IMR-90 (cell line): Measurements from ENCODE around the gene SMIM10L1. TPM values are rescaled to one million over a fixed set of nuclear protein-coding genes. Genes with fewer than 3 reads are reported as not detected.

Source experiments
- ATAC-seq: fragments of 200-7000 bp; cut with Tn5 transposase; 2 replicates; pipeline ENCODE4 v1.9.1; 2020; ENCODE audit warnings: low read depth, mild to moderate bottlenecking, moderate library complexity
- BruUV-seq: library from RNA; stranded (reverse); fragments of 400-500 nt; replicated peaks from 2 replicates; lab custom pipeline; 2021; lab: Mats Ljungman, UMichigan
- CTCF ChIA-PET: fragments of 300-600 bp; formaldehyde crosslinking; extraction: SDS; loops from one replicate; lab custom pipeline; 2021; ENCODE audit warnings: antibody characterized with exemption; lab: Yijun Ruan, JAX
- POLR2A ChIA-PET: fragments of 300-600 bp; sonication (Branson Sonifier 250); formaldehyde crosslinking; loops from one replicate; lab custom pipeline; 2022; ENCODE audit warnings: antibody characterized with exemption; ENCODE audit not compliant: unreplicated experiment; lab: Charles Lee
- DNase-seq: peaks from one replicate; pipeline ENCODE4 v3.0.0; 2013
- H2AFZ ChIP-seq: replicated peaks from 2 replicates; pipeline ENCODE3; 2013; ENCODE audit warnings: low read length, mild to moderate bottlenecking; ENCODE audit not compliant: poor library complexity
- H2AK5ac ChIP-seq: 2 replicates; pipeline ENCODE4 v1.6.1; 2013; ENCODE audit warnings: low read depth, low read length, inconsistent platforms
- H2AK9ac ChIP-seq: replicated peaks from 2 replicates; pipeline ENCODE3; 2013; ENCODE audit warnings: mild to moderate bottlenecking, low read depth, low read length, moderate library complexity; ENCODE audit not compliant: poor library complexity
- H2BK120ac ChIP-seq: 2 replicates; pipeline ENCODE4 v1.6.1; 2013; ENCODE audit warnings: low read depth, low read length, inconsistent platforms
- H2BK15ac ChIP-seq: 3 replicates; pipeline ENCODE4 v1.6.1; 2013; ENCODE audit warnings: low read depth, low read length, inconsistent platforms
- H2BK20ac ChIP-seq: 2 replicates; pipeline ENCODE4 v1.6.1; 2013; ENCODE audit warnings: low read depth, mild to moderate bottlenecking, inconsistent platforms, low read length, moderate library complexity
- H2BK5ac ChIP-seq: 2 replicates; pipeline ENCODE4 v1.6.1; 2013; ENCODE audit warnings: mild to moderate bottlenecking, low read depth, low read length, inconsistent platforms; ENCODE audit not compliant: poor library complexity, severe bottlenecking
- H3K14ac ChIP-seq: replicated peaks from 2 replicates; pipeline ENCODE4 v1.6.1; 2013; ENCODE audit warnings: low read depth, low read length, inconsistent platforms
- H3K18ac ChIP-seq: 2 replicates; pipeline ENCODE4 v1.6.1; 2013; ENCODE audit warnings: low read depth, low read length, control low read depth
- H3K23ac ChIP-seq: 2 replicates; pipeline ENCODE4 v1.6.1; 2013; ENCODE audit warnings: low read depth, low read length, inconsistent platforms
- H3K27ac ChIP-seq: 2 replicates; pipeline ENCODE4 v1.5.1; 2013; ENCODE audit warnings: mild to moderate bottlenecking, control low read depth, low read length; ENCODE audit not compliant: insufficient read depth
- H3K27me3 ChIP-seq: 2 replicates; pipeline ENCODE4 v1.6.1; 2013; ENCODE audit warnings: low read length; ENCODE audit not compliant: control insufficient read depth, insufficient read depth
- H3K36me3 ChIP-seq: 2 replicates; pipeline ENCODE4 v1.6.1; 2013; ENCODE audit warnings: low read length, mixed read lengths; ENCODE audit not compliant: control insufficient read depth, insufficient read depth
- H3K4ac ChIP-seq: 2 replicates; pipeline ENCODE4 v1.6.1; 2013; ENCODE audit warnings: low read depth, low read length, inconsistent platforms
- H3K4me1 ChIP-seq: 2 replicates; pipeline ENCODE4 v1.6.1; 2013; ENCODE audit warnings: low read length, mixed read lengths; ENCODE audit not compliant: control insufficient read depth, insufficient read depth
- H3K4me2 ChIP-seq: 2 replicates; pipeline ENCODE4 v1.6.1; 2013; ENCODE audit warnings: low read depth, mild to moderate bottlenecking, control low read depth, low read length, moderate library complexity
- H3K4me3 ChIP-seq: 2 replicates; pipeline ENCODE4 v1.5.1; 2013; ENCODE audit warnings: low read depth, mild to moderate bottlenecking, control low read depth, low read length, moderate library complexity; ENCODE audit not compliant: insufficient read depth
- H3K56ac ChIP-seq: 2 replicates; pipeline ENCODE4 v1.6.1; 2013; ENCODE audit warnings: low read length, inconsistent platforms; ENCODE audit not compliant: insufficient read depth; ENCODE audit errors: extremely low read depth
- H3K79me1 ChIP-seq, 2 experiments: 2 replicates each; pipeline ENCODE4 v1.6.1; 2013; ENCODE audit warnings: low read length in 2 of 2, inconsistent platforms in 1 of 2, low read depth in 1 of 2
- H3K9ac ChIP-seq: 2 replicates; pipeline ENCODE4 v1.6.1; 2013; ENCODE audit warnings: low read depth, low read length, control low read depth
- H3K9me1 ChIP-seq: 2 replicates; pipeline ENCODE4 v1.6.1; 2013; ENCODE audit warnings: low read length, inconsistent platforms; ENCODE audit not compliant: insufficient read depth
- H3K9me3 ChIP-seq: 2 replicates; pipeline ENCODE4 v1.6.1; 2013; ENCODE audit warnings: low read length; ENCODE audit not compliant: control insufficient read depth, insufficient read depth
- H4K20me1 ChIP-seq: 2 replicates; pipeline ENCODE4 v1.6.1; 2013; ENCODE audit warnings: low read length, inconsistent platforms; ENCODE audit not compliant: insufficient read depth
- H4K5ac ChIP-seq: 2 replicates; pipeline ENCODE4 v1.6.1; 2013; ENCODE audit warnings: mild to moderate bottlenecking, low read depth, low read length, control low read depth
- H4K8ac ChIP-seq, 2 experiments: 2 replicates each; pipeline ENCODE4 v1.6.1; 2013; ENCODE audit warnings: low read depth in 2 of 2, low read length in 2 of 2, control low read depth in 1 of 2, inconsistent platforms in 1 of 2
- H4K91ac ChIP-seq: 2 replicates; pipeline ENCODE4 v1.6.1; 2013; ENCODE audit warnings: low read depth, low read length, inconsistent platforms; ENCODE audit not compliant: insufficient read depth
- BHLHE40 ChIP-seq: fragments of 150-350 bp; IDR thresholded peaks from 2 replicates; pipeline ENCODE4 v1.6.1; 2016; ENCODE audit warnings: mild to moderate bottlenecking, low read depth, low read length
- CEBPB ChIP-seq: IDR thresholded peaks from 2 replicates; pipeline ENCODE4 v1.6.1; 2012; ENCODE audit warnings: low read depth, low read length, improper control_type of control experiment
- CTCF ChIP-seq: conservative IDR thresholded peaks from 2 replicates; pipeline ENCODE4 v1.5.1; 2012; ENCODE audit warnings: mild to moderate bottlenecking, low read depth, low read length, improper control_type of control experiment
- FOS ChIP-seq: fragments of 150-350 bp; IDR thresholded peaks from 2 replicates; pipeline ENCODE4 v1.6.1; 2016; ENCODE audit warnings: low read depth, low read length
- MAZ ChIP-seq: IDR thresholded peaks from 2 replicates; pipeline ENCODE4 v1.6.1; 2012; ENCODE audit warnings: low read depth, mild to moderate bottlenecking, low read length, improper control_type of control experiment, moderate library complexity, borderline replicate concordance
- MXI1 ChIP-seq: IDR thresholded peaks from 2 replicates; pipeline ENCODE4 v1.6.1; 2012; ENCODE audit warnings: low read depth, mild to moderate bottlenecking, low read length, moderate library complexity, borderline replicate concordance
- NFE2L2 ChIP-seq: fragments of 150-350 bp; IDR thresholded peaks from 2 replicates; pipeline ENCODE4 v1.6.1; 2016; ENCODE audit warnings: low read depth, mild to moderate bottlenecking, low read length
- POLR2A ChIP-seq: IDR thresholded peaks from 2 replicates; pipeline ENCODE4 v1.6.1; 2012; ENCODE audit warnings: mild to moderate bottlenecking, low read depth, low read length
- RAD21 ChIP-seq: IDR thresholded peaks from 2 replicates; pipeline ENCODE4 v1.6.1; 2012; ENCODE audit warnings: low read length, improper control_type of control experiment
- RCOR1 ChIP-seq: IDR thresholded peaks from 2 replicates; pipeline ENCODE4 v1.6.1; 2012; ENCODE audit warnings: mild to moderate bottlenecking, low read length, improper control_type of control experiment; ENCODE audit not compliant: insufficient replicate concordance
- RFX5 ChIP-seq: IDR thresholded peaks from 2 replicates; pipeline ENCODE4 v1.8.0; 2012; ENCODE audit warnings: low read depth, mild to moderate bottlenecking, low read length, moderate library complexity
- SMC3 ChIP-seq: fragments of 150-350 bp; IDR thresholded peaks from 2 replicates; pipeline ENCODE4 v1.6.1; 2016; ENCODE audit warnings: low read depth, mild to moderate bottlenecking, antibody characterized with exemption, low read length, moderate library complexity
- USF2 ChIP-seq: fragments of 150-350 bp; IDR thresholded peaks from 2 replicates; pipeline ENCODE4 v1.6.1; 2017; ENCODE audit warnings: mild to moderate bottlenecking, antibody characterized with exemption, low read length, low read depth
- WGBS, 2 experiments: methylation state at CpG; one replicate each; pipeline versions ENCODE4 v1.1.5 to v1.1.7; 2013; ENCODE audit warnings: missing lambda C conversion rate in 2 of 2; ENCODE audit not compliant: insufficient read length in 1 of 2; ENCODE audit errors: extremely low coverage in 2 of 2; 5-methylcytosine and 5-hydroxymethylcytosine counted together
- dilution Hi-C: fragments of 300-500 bp; cut with HindIII; formaldehyde crosslinking; loops from one replicate; pipeline ENCODE4 v1.14.3; 2018; ENCODE audit warnings: low sequenced_read_pairs; ENCODE audit not compliant: unreplicated experiment
- in situ Hi-C: fragments of 300-500 bp; cut with MboI; formaldehyde crosslinking; loops from 3 replicates; pipeline ENCODE4 v1.14.3; 2019; ENCODE audit warnings: low sequenced_read_pairs, inconsistent platforms, mixed read lengths
- intact Hi-C: fragments of 100-400 bp; cut with micrococcal nuclease; formaldehyde crosslinking; loops from 2 replicates; pipeline ENCODE4 v1.10.0; 2022
- polyA plus RNA-seq, 3 experiments: library from polyadenylated mRNA; depleted of rRNA; stranded (reverse); fragments of >200 nt; gene quantifications; 2 replicates each; pipeline ENCODE4 v1.2.3, GENCODE V29; 2012; ENCODE audit warnings: low replicate concordance in 1 of 3
- total RNA-seq: library from RNA; depleted of rRNA; stranded (reverse); fragments of >200 nt; gene quantifications from 2 replicates; pipeline ENCODE4 v1.2.3, GENCODE V29; 2012

Gene SMIM10L1
- total and polyA plus RNA-seq, 2 of the 4 experiments (the other 2 are of a cell fraction), result 2.7 to 4.5 TPM

- Histone ChIP-seq H3K9me3 (no peaks in the 10 kb centered on the region), H3K27me3 (no peaks in the 10 kb centered on the region), H3K14ac (no peak overlapping the region), H2BK15ac (no peak overlapping the region), H2BK20ac (no peak overlapping the region), H3K9ac (no peak overlapping the region), H4K8ac (no peak overlapping the region), H2BK5ac (no peak overlapping the region), H3K4me3 (no peak overlapping the region), H3K4me2 (no peak overlapping the region), H4K20me1 (no peaks in the 10 kb centered on the region), H3K79me1 (peaks cover 12 to 26% of the 10 kb centered on the region in 2 experiments), H3K4me1 (no peaks in the 10 kb centered on the region), H3K36me3 (no peaks in the 10 kb centered on the region), H4K5ac (no peak overlapping the region), H2AK5ac (no peak overlapping the region), H3K56ac (no peak overlapping the region), H3K27ac (no peak overlapping the region), H2AFZ (no peak overlapping the region), H3K18ac (no peak overlapping the region), H3K9me1 (no peaks in the 10 kb centered on the region), H2AK9ac (no peak overlapping the region), H3K4ac (no peak overlapping the region), H2BK120ac (no peak overlapping the region), H3K23ac (no peak overlapping the region), H4K91ac (no peak overlapping the region)
- BruUV-seq, result no TSS peak
- intact Hi-C loops, result loop anchor here (10.0 kb wide), 1 partner anchor 343 kb away; no protein-coding TSS in a partner anchor
- no CpG with 5 or more reads among the region's 1 CpG for WGBS, 2 experiments
- no peak for ATAC-seq
- DNase-seq, result no peak
- in situ Hi-C loops, result no loop called here
- ChIA-PET CTCF (no interaction called here), POLR2A (no interaction called here)
- dilution Hi-C loops, result loop anchor here (25.0 kb wide), 1 partner anchor 391 kb away; no protein-coding TSS in a partner anchor
- no peak for TF ChIP-seq RCOR1
- TF ChIP-seq BHLHE40, result no peak
- TF ChIP-seq NFE2L2, result no peak
- TF ChIP-seq POLR2A, result no peak
- TF ChIP-seq CTCF, result no peak
- TF ChIP-seq USF2, result no peak
- TF ChIP-seq RAD21, result no peak
- no peak for TF ChIP-seq CEBPB
- no peak for TF ChIP-seq MXI1
- no peak for TF ChIP-seq FOS
- no peak for TF ChIP-seq SMC3
- TF ChIP-seq RFX5, result no peak
- TF ChIP-seq MAZ, result no peak
Observed at GRCh38 chr12:11178250-11178649, 7.3 kb downstream of the SMIM10L1 start.
